Urothelium cell line (cell line): ENCODE results near the gene MIS18A.
"Not testable (repeated sequence)": the region's sequence is repeated elsewhere in the genome, so short reads cannot be mapped to it uniquely, and the experiment has no call there.

Experiments used
- DNase-seq: peaks from one replicate; pipeline ENCODE4 v3.0.0; 2011; ENCODE audit warnings: low spot score, mixed read lengths
- FAIRE-seq: peaks from 2 replicates; lab custom pipeline; 2011; peaks lifted over from hg19 to GRCh38; lab: Jason Lieb, UNC

Gene MIS18A, protein sequence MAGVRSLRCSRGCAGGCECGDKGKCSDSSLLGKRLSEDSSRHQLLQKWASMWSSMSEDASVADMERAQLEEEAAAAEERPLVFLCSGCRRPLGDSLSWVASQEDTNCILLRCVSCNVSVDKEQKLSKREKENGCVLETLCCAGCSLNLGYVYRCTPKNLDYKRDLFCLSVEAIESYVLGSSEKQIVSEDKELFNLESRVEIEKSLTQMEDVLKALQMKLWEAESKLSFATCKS

DNA sequence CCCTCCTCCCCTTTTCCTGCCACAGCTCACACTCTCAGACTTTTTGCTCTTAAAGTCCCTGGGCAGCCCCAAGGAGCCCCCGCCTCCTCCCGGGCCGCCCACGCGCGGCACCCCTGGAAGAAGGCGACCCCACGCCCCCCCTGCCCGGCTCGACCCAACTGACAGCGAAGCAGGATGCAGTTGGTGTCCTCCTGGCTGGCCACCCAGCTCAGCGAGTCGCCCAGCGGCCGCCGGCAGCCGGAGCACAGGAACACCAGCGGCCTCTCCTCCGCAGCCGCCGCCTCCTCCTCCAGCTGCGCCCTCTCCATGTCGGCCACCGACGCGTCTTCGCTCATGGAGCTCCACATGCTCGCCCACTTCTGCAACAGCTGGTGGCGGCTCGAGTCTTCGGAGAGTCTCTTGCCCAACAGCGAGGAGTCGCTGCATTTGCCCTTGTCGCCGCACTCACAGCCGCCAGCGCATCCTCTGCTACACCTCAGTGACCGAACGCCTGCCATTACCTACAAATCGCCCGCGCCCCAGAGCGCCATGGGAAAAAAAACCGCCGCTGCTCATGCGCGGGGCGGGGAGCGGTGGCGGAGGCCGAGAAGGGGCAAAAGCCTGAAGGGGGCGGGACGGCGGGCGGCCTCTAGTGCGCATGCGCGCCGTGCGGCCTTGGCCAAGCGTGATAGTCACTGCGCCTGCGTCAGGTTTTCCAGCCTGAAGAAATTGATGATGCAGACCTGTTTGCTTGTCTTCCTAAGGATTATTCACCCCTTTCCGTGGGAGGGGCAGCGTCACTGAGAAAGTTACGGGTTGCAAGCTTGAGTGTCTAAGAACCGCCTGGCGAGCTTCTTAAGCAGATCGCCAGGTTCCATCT is at the start of gene MIS18A:
MIS18A (minus strand) TSS at position 532 of the 859 bp plus-strand sequence; CDS start at position 497, 35 bp downstream.
- FAIRE-seq (peak; percentile 96), DNase-seq (peak; percentile 100)

DNA sequence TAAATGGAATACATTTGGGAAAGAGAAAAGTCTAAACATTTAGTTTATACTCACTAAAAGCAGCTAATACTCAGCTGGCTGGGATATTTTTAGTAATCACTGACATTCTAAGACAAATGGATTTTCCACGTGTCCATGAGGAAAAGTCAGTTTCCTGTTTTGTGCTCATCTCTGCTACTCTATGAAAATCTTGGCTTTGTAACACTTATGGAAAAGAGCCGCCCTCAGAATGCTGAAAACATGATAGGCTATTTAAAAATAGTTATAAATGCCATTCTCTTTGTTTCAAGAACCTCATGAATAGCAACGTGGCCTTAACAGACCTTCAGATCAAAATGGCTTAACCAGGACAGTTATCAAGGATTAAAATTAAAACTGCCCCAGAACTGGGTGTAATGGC is 49.7 kb upstream of the MIS18A start:
- DNase-seq, result no peak
- no peak for FAIRE-seq

DNA sequence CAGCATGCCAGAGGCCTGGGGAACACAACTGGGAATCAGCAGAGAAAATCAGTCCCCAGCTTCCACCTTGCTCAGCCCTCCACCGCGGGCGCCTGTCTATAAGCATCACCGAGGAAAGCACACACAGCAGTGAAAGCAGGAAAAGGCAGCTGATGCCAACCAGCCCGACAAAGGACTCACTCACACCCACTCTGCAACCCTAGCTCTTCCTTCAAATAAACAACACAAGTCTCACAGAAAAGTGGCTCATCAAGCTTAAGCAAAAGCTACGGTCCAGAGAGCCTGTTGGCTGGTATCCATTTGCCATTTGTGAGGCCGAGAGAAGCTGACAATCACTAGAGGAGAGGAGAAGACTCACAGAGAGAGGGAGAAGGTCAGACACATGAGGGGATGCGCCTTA is 46.9 kb upstream of the MIS18A start:
- no peak for DNase-seq
- no peak for FAIRE-seq

DNA sequence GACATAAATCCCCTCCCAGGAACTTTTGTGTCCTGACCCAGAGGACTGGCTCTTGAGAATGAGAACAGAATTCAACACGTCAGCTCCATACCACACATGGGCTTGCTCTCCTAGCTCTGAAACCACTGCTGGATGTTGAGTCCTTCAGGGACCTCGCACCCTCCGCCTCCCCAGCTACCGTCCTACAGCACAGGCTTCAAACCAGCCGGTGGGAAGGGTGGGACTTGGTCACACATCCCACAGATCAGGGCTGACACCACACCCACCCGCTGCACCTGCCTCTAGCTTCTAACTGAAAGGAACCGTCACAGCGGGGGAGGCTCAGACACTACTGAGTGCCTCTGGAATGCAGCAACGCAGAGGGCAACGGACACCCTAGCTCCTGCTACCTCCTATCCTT is 43.8 kb upstream of the MIS18A start:
- DNase-seq (no peak), FAIRE-seq (no peak)

DNA sequence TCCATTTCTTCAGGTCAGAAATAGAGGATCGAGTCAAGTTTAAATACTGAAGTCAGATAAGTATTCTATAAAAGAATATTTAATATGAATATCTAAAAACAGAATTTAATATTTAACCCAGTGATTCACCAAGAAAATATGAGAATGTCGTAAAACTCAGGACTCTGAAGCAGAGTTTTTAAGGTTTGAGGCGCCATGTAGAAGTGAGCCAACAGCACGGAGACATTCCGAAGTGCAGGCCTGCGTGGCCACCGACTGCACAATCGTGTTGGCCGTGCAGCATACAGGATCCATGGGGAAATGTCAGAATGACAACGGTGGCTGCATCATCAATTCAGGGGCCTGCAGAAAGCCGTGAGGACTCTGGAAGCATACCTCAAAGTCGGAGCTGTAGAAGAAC is 43.3 kb upstream of the MIS18A start:
- no peak for DNase-seq

DNA sequence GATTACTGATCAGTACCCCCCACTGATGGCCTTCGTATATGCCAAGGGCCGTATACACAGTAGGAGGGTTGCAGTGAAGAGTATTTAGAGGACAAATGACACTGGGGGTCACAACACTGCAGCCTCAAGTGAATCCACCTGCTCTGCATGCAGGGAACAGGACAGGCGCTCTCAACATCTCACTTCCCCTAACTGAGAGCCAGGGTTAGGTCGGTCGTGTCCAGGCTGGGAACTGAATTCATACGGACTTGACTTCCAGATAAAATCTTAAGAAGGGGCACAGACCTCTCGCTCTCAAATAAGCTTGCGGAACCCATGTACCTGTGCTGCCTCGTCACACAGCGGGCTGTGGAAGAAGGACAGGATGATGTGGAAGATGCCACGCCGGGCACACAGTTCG is 42.6 kb upstream of the MIS18A start:
- FAIRE-seq (no peak), DNase-seq (no peak)

More for the DNA sequence above, 43.3 kb upstream of the MIS18A start:
- no peak for FAIRE-seq

DNA sequence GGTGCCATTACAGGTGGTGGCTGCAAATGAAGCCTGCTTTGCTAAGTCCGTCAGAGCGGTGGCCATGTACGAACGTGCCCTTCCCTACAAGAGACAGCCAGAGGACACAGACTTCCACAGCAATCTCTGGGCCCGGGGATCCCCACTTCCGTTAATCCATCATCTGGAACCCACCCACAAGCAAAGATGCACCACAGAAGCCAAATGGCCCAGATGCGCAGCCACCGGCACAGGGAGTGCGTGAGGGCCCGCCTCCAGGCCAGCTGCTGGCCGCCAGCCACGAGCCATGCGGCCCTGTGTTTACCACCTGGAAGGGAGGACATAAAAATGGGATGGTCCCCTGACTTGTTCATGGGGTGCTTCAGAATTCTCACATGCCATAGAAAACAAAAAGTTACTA is 41.9 kb upstream of the MIS18A start:
- DNase-seq (no peak), FAIRE-seq (no peak)

DNA sequence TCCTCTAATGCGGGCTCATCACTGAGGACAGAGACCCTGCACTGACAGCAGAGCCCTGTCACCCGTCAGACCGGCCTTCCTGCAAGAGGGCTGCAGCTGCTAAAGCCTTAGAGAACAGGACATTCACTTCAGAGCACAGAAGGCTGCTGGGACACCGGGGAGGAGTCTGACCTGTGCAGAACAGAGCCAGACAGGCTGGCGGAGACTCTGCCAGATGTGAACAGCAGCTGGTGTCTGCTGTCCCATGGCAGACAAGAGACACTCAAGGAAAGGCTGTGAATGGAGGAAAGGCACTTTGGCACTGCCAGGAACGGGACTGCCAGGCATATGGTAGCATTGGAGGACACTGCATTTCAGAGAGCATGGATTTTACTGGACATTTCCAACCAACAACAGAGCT is 41.2 kb upstream of the MIS18A start:
- no peak for DNase-seq
- no peak for FAIRE-seq

DNA sequence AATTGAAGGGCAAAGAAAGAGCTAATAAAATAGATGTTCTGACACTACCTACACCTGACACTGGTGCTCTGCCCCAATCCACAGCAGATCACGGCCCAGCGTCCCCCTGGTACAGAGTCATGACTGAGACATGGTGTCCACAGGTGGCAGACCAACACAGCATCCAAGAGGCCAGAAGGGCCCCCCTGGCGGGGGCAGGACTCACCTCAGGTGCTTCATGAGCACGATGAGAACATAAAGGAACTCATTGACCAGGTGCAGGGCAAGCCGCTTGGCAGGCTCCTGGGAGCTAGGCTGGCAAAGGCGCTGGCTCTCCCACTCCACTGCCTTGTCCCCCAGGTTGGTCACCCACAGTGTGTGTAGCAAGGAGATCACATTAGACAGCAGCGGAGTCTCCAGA is 40.2 kb upstream of the MIS18A start:
- DNase-seq, result no peak
- no peak for FAIRE-seq

DNA sequence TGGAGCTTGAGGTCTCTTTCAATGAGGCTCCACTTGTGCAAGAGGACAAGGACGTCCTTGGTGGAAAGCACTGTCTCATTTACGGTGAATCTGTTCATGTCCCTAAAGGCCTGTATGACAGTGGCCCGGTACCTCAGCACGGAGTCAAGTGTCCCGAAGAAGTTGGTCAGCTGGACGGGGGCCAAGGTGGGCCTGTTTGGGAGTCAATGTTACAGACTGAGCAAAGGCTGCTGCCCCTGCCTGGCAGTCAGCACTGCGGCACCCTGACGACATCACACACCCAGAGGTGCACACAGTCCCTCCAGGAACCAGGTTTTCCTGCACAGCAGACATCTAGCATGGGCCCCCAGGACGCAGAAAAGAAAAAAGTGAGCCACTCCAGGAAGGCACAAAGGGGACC is 38.9 kb upstream of the MIS18A start:
- DNase-seq (no peak), FAIRE-seq (no peak)

DNA sequence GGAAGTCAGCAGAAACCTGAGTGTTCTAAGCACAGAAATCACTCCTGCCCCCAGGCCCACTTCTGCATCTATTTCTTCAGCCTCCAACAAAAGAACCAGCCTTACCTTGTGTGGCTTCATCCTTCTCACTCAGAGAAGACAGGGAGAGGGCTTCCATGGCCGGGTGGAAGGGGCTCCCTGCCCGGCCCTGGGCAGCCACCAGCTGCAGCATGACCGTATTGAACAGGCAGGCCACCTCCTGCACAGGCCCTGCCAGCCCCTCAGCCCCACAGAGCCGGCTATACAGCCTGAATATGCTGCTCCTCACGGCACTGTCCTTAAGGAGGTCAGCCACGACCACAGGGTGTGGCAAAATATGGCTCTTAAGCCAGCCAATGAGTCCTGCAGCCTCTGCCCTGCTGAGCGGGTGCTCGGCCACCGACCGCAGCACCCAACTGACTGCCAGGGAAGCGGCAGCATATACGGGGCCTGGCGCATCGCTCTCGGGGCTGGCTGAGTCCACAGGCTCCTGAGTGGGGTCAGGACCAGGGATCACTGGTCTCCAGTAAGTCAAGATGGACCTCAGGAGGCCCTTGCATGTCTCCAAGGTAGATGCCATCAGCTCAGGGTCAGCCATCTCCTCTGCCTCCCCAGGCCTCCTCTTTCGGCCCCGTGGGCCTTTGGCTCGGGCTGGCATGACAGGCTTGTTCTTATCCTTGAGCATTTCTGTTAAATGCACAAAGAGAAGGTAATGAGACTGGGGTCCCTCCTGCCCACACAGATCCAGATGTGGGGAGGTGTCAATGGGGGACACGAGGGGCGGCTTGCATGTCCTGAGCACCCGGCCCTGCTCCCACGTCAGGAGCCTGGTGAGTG is 37.7 kb upstream of the MIS18A start:
- no peak for DNase-seq
- no peak for FAIRE-seq

DNA sequence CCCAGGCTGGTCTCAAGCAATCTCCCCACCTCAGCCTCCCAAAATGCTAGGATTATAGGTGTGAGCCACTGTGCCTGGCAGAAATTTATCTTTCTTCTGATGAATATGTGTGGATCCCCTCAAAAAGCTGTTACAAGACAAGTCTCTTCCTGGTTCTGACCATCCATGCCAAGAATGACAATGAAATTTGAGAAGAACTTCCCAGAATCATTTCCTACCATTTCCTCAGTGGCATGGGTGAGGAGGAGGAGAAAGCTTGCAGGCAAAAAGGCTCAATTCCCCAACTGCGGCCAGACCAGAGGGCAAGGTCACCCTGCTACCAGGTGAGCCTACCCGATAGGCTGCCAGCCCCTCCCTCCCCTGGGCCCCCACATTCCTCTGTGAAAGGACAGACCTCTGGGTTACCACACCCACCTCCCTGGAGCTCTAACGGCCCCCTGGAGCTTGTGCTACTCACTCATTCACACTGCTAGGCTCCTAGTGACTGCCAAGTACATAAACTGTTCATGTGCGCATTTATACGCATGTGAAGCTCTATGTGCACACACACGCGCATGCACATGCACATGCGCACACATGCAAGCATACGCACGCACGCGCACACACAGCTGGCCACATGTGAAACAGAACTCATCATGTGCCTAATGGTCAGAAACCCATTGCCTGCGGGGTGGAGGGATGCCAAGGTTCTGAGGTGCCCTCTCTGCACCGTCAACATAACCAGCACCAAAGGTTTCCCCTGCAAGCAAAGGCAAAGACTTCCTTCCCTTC is 36.8 kb upstream of the MIS18A start:
- FAIRE-seq, result no peak
- DNase-seq, result no peak

DNA sequence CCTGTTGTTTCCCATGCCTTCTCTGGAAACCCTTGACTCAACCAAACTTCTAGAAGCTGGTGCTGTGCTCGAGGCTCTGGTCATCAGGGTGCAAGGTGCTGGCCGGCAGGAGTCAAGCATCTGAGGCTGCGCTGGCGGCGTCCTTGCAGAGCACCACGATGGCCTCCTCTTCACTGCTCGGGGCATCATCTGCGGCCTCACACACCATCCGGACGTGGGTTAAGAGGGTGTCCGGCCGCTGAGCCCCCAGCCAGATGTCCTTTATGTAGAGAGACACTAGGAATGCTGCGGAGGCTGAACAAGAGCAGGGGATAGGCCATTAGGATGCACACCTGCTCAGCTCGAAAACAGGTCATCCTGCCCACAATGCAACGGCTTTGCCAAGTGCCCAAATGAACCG is 36.0 kb upstream of the MIS18A start:
- FAIRE-seq, result no peak

DNA sequence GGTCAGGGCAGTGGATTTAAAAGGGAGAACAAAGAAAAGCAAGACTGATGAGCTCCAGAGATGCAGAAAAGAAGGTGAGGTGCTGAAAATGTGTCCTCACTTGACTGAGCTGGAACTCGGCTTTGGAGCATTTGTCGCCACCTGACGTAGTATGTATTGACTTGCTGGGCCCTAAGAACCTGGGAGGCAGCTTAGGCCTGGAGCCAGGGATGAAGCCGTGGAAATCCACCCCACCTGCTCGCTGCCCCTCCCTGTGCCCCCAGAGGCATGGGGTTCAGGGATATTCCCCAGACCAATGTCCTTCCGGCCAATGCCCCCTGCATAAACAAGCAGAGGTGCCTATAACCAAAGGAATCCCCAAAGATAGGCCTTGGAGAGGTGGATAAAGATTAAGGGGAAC is 34.1 kb upstream of the MIS18A start:
- DNase-seq (no peak), FAIRE-seq (no peak)

More for the DNA sequence above, 36.0 kb upstream of the MIS18A start:
- no peak for DNase-seq

DNA sequence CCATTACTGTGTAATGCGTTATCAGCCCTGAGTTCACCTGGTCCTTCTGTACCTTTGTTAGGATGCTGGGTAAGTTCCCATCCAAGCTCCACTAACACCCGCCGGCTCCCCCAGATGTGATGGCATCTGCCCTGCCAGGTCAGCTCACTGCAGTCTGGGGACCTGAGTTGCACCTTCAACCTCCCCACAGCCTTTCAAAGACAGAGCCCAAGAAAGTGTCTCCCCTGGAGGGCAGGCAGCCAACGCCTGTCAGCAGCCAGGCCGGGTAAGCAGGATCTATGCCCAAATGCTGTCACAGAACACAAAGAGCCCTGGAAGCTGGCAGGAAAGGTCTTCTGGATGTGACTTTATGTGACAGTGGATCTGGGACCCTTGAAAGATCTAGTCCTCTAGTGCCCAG is 33.5 kb upstream of the MIS18A start:
- DNase-seq, result no peak
- FAIRE-seq, result no peak

DNA sequence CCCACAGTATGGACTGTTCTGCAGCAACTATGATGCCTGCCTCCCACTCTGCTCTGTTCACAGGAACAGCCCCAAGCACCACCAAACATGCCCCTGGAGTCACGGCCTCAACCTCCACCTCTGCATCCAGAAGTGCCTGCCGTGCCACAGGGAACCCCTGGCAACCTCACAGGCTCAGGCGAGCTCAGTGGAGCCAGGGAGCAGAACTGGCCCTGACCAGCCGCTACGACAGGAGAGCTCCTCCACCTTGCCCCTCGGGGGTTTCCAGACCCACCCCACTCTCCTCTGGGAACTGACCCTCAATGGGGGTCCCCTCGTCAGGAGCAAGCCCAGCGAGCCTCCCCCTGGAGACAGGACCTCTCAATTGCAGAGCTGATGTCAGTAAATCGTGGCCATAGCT is 32.8 kb upstream of the MIS18A start:
- FAIRE-seq (no peak), DNase-seq (no peak)

DNA sequence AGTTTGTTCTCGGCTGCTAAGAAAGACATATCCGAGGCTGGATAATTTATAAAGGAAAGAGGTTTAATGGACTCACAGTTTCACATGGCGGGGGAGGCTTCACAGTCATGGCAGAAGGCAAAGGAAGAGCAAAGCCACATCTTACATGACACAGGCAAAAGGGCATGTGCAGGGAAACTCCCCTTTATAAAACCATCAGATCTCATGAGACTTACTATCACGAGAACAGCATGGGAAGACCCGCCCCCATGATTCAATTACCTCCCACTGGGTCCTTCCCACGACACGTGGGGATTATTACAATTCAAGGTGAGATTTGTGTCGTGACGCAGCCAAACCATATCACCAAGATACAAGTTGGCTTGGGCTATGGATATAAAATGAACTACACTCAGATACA is 32.1 kb upstream of the MIS18A start:
- FAIRE-seq, DNase-seq: not testable (repeated sequence)

DNA sequence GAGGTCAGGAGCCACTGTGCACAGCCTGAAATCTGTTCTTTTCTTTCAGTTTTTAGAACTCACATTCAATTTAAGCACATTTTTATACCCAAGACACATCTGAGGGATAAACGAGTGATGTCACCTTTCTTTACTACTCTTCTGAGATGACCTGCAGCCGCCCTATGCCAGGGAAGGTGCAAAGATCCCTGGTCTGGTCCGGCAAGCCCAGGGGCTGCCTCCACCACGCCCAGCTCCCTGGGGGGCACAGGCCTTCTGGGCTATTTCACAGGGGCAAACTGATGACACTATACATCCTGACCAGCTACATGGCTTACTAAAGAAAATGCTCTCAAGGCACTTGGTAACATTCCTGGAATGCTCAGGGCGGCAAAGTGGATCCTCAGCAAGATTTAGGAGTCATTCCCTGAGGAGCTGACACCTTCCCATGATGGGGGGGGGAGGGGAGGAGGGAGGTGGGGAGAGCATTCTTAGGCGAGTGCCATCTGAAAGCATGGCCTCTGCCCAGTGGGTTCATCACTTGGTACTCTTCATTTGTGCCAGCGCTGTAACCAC is 31.1 kb upstream of the MIS18A start:
- FAIRE-seq (no peak), DNase-seq (no peak)

DNA sequence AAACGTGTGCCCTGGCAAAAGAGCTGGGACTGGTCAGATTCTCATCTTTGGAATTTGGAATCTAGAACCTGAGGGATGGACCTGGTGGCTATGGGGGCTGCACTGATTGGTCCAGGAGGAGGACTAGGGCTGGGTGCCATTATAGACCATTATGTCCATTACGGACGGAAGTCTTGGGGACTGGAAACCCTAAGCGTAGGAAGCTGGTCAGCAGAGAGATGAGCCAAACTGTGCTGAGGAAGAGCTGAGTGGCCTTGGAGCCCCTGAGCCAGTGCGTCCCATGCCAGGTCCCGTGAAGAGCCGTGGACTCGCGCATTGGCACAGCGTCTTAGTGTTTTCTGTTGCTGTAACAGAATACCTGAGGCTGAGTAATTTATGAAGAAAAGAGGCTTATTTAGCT is 29.8 kb upstream of the MIS18A start:
- DNase-seq, result no peak
- FAIRE-seq, result no peak

DNA sequence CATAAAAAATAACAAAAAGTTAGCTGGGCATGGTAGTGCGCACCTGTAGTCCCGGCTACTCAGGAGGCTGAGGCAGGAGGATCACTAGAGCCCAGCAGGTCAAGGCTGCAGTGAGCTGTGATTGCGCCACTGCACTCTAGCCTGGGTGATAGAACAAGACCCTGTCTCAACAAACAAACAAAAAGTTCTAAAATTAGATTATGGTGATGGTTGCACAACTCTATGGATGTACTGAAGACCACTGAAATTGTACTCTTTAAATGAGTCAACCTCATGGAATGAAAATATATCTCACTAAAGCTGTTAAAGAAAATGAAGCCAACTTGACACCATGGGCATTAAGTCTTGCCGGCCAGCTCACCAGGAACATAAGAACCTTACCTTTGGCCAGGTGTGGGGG is 28.9 kb upstream of the MIS18A start:
- DNase-seq (no peak), FAIRE-seq (no peak)
